IMR-90 (cell line): ENCODE results near the gene CUL1. TPM values are rescaled to one million over a fixed set of nuclear protein-coding genes. Genes with fewer than 3 reads are reported as not detected.

Source experiments
- ATAC-seq: fragments of 200-7000 bp; cut with Tn5 transposase; 2 replicates; pipeline ENCODE4 v1.9.1; 2020; ENCODE audit warnings: low read depth, mild to moderate bottlenecking, moderate library complexity
- BruUV-seq: library from RNA; stranded (reverse); fragments of 400-500 nt; replicated peaks from 2 replicates; lab custom pipeline; 2021; lab: Mats Ljungman, UMichigan
- CTCF ChIA-PET: fragments of 300-600 bp; formaldehyde crosslinking; extraction: SDS; loops from one replicate; lab custom pipeline; 2021; ENCODE audit warnings: antibody characterized with exemption; lab: Yijun Ruan, JAX
- POLR2A ChIA-PET: fragments of 300-600 bp; sonication (Branson Sonifier 250); formaldehyde crosslinking; loops from one replicate; lab custom pipeline; 2022; ENCODE audit warnings: antibody characterized with exemption; ENCODE audit not compliant: unreplicated experiment; lab: Charles Lee
- DNase-seq: peaks from one replicate; pipeline ENCODE4 v3.0.0; 2013
- H2AFZ ChIP-seq: replicated peaks from 2 replicates; pipeline ENCODE3; 2013; ENCODE audit warnings: low read length, mild to moderate bottlenecking; ENCODE audit not compliant: poor library complexity
- H2AK5ac ChIP-seq: 2 replicates; pipeline ENCODE4 v1.6.1; 2013; ENCODE audit warnings: low read depth, low read length, inconsistent platforms
- H2AK9ac ChIP-seq: replicated peaks from 2 replicates; pipeline ENCODE3; 2013; ENCODE audit warnings: mild to moderate bottlenecking, low read depth, low read length, moderate library complexity; ENCODE audit not compliant: poor library complexity
- H2BK120ac ChIP-seq: 2 replicates; pipeline ENCODE4 v1.6.1; 2013; ENCODE audit warnings: low read depth, low read length, inconsistent platforms
- H2BK15ac ChIP-seq: 3 replicates; pipeline ENCODE4 v1.6.1; 2013; ENCODE audit warnings: low read depth, low read length, inconsistent platforms
- H2BK20ac ChIP-seq: 2 replicates; pipeline ENCODE4 v1.6.1; 2013; ENCODE audit warnings: low read depth, mild to moderate bottlenecking, inconsistent platforms, low read length, moderate library complexity
- H2BK5ac ChIP-seq: 2 replicates; pipeline ENCODE4 v1.6.1; 2013; ENCODE audit warnings: mild to moderate bottlenecking, low read depth, low read length, inconsistent platforms; ENCODE audit not compliant: poor library complexity, severe bottlenecking
- H3K14ac ChIP-seq: replicated peaks from 2 replicates; pipeline ENCODE4 v1.6.1; 2013; ENCODE audit warnings: low read depth, low read length, inconsistent platforms
- H3K18ac ChIP-seq: 2 replicates; pipeline ENCODE4 v1.6.1; 2013; ENCODE audit warnings: low read depth, low read length, control low read depth
- H3K23ac ChIP-seq: 2 replicates; pipeline ENCODE4 v1.6.1; 2013; ENCODE audit warnings: low read depth, low read length, inconsistent platforms
- H3K27ac ChIP-seq: 2 replicates; pipeline ENCODE4 v1.5.1; 2013; ENCODE audit warnings: mild to moderate bottlenecking, control low read depth, low read length; ENCODE audit not compliant: insufficient read depth
- H3K27me3 ChIP-seq: 2 replicates; pipeline ENCODE4 v1.6.1; 2013; ENCODE audit warnings: low read length; ENCODE audit not compliant: control insufficient read depth, insufficient read depth
- H3K36me3 ChIP-seq: 2 replicates; pipeline ENCODE4 v1.6.1; 2013; ENCODE audit warnings: low read length, mixed read lengths; ENCODE audit not compliant: control insufficient read depth, insufficient read depth
- H3K4ac ChIP-seq: 2 replicates; pipeline ENCODE4 v1.6.1; 2013; ENCODE audit warnings: low read depth, low read length, inconsistent platforms
- H3K4me1 ChIP-seq: 2 replicates; pipeline ENCODE4 v1.6.1; 2013; ENCODE audit warnings: low read length, mixed read lengths; ENCODE audit not compliant: control insufficient read depth, insufficient read depth
- H3K4me2 ChIP-seq: 2 replicates; pipeline ENCODE4 v1.6.1; 2013; ENCODE audit warnings: low read depth, mild to moderate bottlenecking, control low read depth, low read length, moderate library complexity
- H3K4me3 ChIP-seq: 2 replicates; pipeline ENCODE4 v1.5.1; 2013; ENCODE audit warnings: low read depth, mild to moderate bottlenecking, control low read depth, low read length, moderate library complexity; ENCODE audit not compliant: insufficient read depth
- H3K56ac ChIP-seq: 2 replicates; pipeline ENCODE4 v1.6.1; 2013; ENCODE audit warnings: low read length, inconsistent platforms; ENCODE audit not compliant: insufficient read depth; ENCODE audit errors: extremely low read depth
- H3K79me1 ChIP-seq, 2 experiments: 2 replicates each; pipeline ENCODE4 v1.6.1; 2013; ENCODE audit warnings: low read length in 2 of 2, inconsistent platforms in 1 of 2, low read depth in 1 of 2
- H3K9ac ChIP-seq: 2 replicates; pipeline ENCODE4 v1.6.1; 2013; ENCODE audit warnings: low read depth, low read length, control low read depth
- H3K9me1 ChIP-seq: 2 replicates; pipeline ENCODE4 v1.6.1; 2013; ENCODE audit warnings: low read length, inconsistent platforms; ENCODE audit not compliant: insufficient read depth
- H3K9me3 ChIP-seq: 2 replicates; pipeline ENCODE4 v1.6.1; 2013; ENCODE audit warnings: low read length; ENCODE audit not compliant: control insufficient read depth, insufficient read depth
- H4K20me1 ChIP-seq: 2 replicates; pipeline ENCODE4 v1.6.1; 2013; ENCODE audit warnings: low read length, inconsistent platforms; ENCODE audit not compliant: insufficient read depth
- H4K5ac ChIP-seq: 2 replicates; pipeline ENCODE4 v1.6.1; 2013; ENCODE audit warnings: mild to moderate bottlenecking, low read depth, low read length, control low read depth
- H4K8ac ChIP-seq, 2 experiments: 2 replicates each; pipeline ENCODE4 v1.6.1; 2013; ENCODE audit warnings: low read depth in 2 of 2, low read length in 2 of 2, control low read depth in 1 of 2, inconsistent platforms in 1 of 2
- H4K91ac ChIP-seq: 2 replicates; pipeline ENCODE4 v1.6.1; 2013; ENCODE audit warnings: low read depth, low read length, inconsistent platforms; ENCODE audit not compliant: insufficient read depth
- BHLHE40 ChIP-seq: fragments of 150-350 bp; IDR thresholded peaks from 2 replicates; pipeline ENCODE4 v1.6.1; 2016; ENCODE audit warnings: mild to moderate bottlenecking, low read depth, low read length
- MAZ ChIP-seq: IDR thresholded peaks from 2 replicates; pipeline ENCODE4 v1.6.1; 2012; ENCODE audit warnings: low read depth, mild to moderate bottlenecking, low read length, improper control_type of control experiment, moderate library complexity, borderline replicate concordance
- MXI1 ChIP-seq: IDR thresholded peaks from 2 replicates; pipeline ENCODE4 v1.6.1; 2012; ENCODE audit warnings: low read depth, mild to moderate bottlenecking, low read length, moderate library complexity, borderline replicate concordance
- WGBS, 2 experiments: methylation state at CpG; one replicate each; pipeline versions ENCODE4 v1.1.5 to v1.1.7; 2013; ENCODE audit warnings: missing lambda C conversion rate in 2 of 2; ENCODE audit not compliant: insufficient read length in 1 of 2; ENCODE audit errors: extremely low coverage in 2 of 2; 5-methylcytosine and 5-hydroxymethylcytosine counted together
- dilution Hi-C: fragments of 300-500 bp; cut with HindIII; formaldehyde crosslinking; loops from one replicate; pipeline ENCODE4 v1.14.3; 2018; ENCODE audit warnings: low sequenced_read_pairs; ENCODE audit not compliant: unreplicated experiment
- in situ Hi-C: fragments of 300-500 bp; cut with MboI; formaldehyde crosslinking; loops from 3 replicates; pipeline ENCODE4 v1.14.3; 2019; ENCODE audit warnings: low sequenced_read_pairs, inconsistent platforms, mixed read lengths
- intact Hi-C: fragments of 100-400 bp; cut with micrococcal nuclease; formaldehyde crosslinking; loops from 2 replicates; pipeline ENCODE4 v1.10.0; 2022
- polyA plus RNA-seq, 3 experiments: library from polyadenylated mRNA; depleted of rRNA; stranded (reverse); fragments of >200 nt; gene quantifications; 2 replicates each; pipeline ENCODE4 v1.2.3, GENCODE V29; 2012; ENCODE audit warnings: low replicate concordance in 1 of 3
- total RNA-seq: library from RNA; depleted of rRNA; stranded (reverse); fragments of >200 nt; gene quantifications from 2 replicates; pipeline ENCODE4 v1.2.3, GENCODE V29; 2012

Gene CUL1
- total and polyA plus RNA-seq, 2 of the 4 experiments (the other 2 are of a cell fraction): 44.0 to 46.2 TPM

DNA sequence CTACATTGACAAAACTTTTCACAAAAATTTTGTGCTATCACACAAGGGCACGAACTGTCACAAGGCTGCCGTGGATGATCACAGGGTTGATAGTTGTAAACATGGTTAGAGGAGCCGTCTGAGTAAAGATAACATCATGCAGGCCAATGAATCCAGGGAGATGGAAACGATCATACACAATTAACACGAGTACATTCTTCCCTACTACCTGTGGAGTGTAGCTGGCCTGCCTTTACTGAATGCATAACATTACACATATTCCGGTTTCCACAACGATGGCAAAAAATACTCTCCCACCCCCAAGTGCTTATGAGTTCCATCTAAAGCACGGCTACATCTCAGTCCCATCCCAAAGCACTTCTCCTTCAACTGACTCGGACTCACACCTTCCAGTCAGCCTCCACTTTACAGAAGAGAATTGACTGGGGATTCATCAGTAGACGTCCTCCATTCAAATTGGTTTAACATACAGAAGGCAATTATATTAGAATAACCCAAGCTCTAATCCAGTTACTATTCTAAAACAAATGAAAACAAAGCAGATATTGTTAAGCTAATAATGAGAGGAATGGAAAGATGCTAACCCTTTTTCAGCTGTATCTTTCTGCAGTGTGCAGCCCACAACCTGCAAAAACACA lies 116.3 kb downstream of the CUL1 start:
- H3K79me1 ChIP-seq: peaks cover 13 to 14% of the 10 kb centered on the region in 2 experiments
- intact Hi-C loops: no loop called here
- no peak overlapping the region for H2BK5ac ChIP-seq
- in situ Hi-C loops: no loop called here
- no peak overlapping the region for H2BK120ac ChIP-seq
- no peak overlapping the region for H2AFZ ChIP-seq
- dilution Hi-C loops: no loop called here
- H3K23ac ChIP-seq: no peak overlapping the region
- no peak overlapping the region for H3K4ac ChIP-seq
- no peak overlapping the region for H2AK5ac ChIP-seq
- no peak overlapping the region for H4K8ac ChIP-seq
- H3K36me3 ChIP-seq: peaks cover 11% of the 10 kb centered on the region
- no peak overlapping the region for H2BK15ac ChIP-seq
- TF ChIP-seq BHLHE40 (no peak), MXI1 (no peak), MAZ (no peak)
- peaks cover 12% of the 10 kb centered on the region; the same call in 1 of the 2 replicates for H3K9me1 ChIP-seq
- H3K4me2 ChIP-seq: no peak overlapping the region
- CTCF ChIA-PET: interaction anchor here (0.7 kb wide), 1 partner anchor 8 kb away, joined by 3 read pairs; no protein-coding TSS in a partner anchor
- no peak overlapping the region for H4K91ac ChIP-seq
- 100% methylated on average over 2 of the region's 10 CpGs; no CpG with 5 or more reads in 1 of the 2 experiments for WGBS, 2 experiments
- H3K9ac ChIP-seq: no peak overlapping the region
- no peak overlapping the region for H3K18ac ChIP-seq
- no peaks in the 10 kb centered on the region for H4K20me1 ChIP-seq
- no peak overlapping the region for H3K56ac ChIP-seq
- H3K14ac ChIP-seq: no peak overlapping the region
- no peak overlapping the region for H4K5ac ChIP-seq
- POLR2A ChIA-PET: no interaction called here
- no peak overlapping the region for H2AK9ac ChIP-seq
- H3K4me1 ChIP-seq: peaks cover 2% of the 10 kb centered on the region
- H3K9me3 ChIP-seq: no peaks in the 10 kb centered on the region
- no peak overlapping the region for H2BK20ac ChIP-seq
- no peak overlapping the region for H3K27ac ChIP-seq
- no peak overlapping the region for H3K4me3 ChIP-seq
- no peaks in the 10 kb centered on the region for H3K27me3 ChIP-seq
- BruUV-seq: no TSS peak
- no peak for DNase-seq
- ATAC-seq: no peak
